Breast epithelium (tissue), 4 donors: ENCODE data around the gene CNTN6. TPM values are rescaled to one million over a fixed set of nuclear protein-coding genes. Genes with fewer than 3 reads are reported as not detected.

ENCODE experiments used
- DNase-seq, 2 donors: peaks; one replicate each; pipeline ENCODE4 v3.0.0-alpha.2; 2019; ENCODE audit warnings: low spot score in 2 of 2
- H3K27ac ChIP-seq, 2 donors: fragments of 200-600 bp; sonication (generic) in 1 of 2; one replicate each; pipeline ENCODE4 v1.5.1; 2016 to 2019; ENCODE audit warnings: mild to moderate bottlenecking in 1 of 2
- H3K27me3 ChIP-seq, 2 donors: fragments of 200-600 bp; sonication (generic) in 1 of 2; one replicate each; pipeline versions ENCODE4 v1.5.1 to v1.6.0; 2017 to 2019; ENCODE audit warnings: control low read depth in 1 of 2, mild to moderate bottlenecking in 1 of 2
- H3K36me3 ChIP-seq: fragments of 200-600 bp; one replicate; pipeline ENCODE4 v1.5.1; 2019
- H3K4me1 ChIP-seq, 2 donors: fragments of 200-600 bp; sonication (generic); one replicate each; pipeline ENCODE4 v1.5.1; 2016 to 2019; ENCODE audit warnings: control low read depth in 1 of 2
- H3K4me3 ChIP-seq, 3 donors: fragments of 200-600 bp; sonication (generic); 1 replicate in 2 of 3; 2 replicates in 1 of 3; pipeline ENCODE4 v1.5.1; 2016 to 2019; ENCODE audit warnings: mild to moderate bottlenecking in 3 of 3, moderate library complexity in 2 of 3
- H3K9me3 ChIP-seq, 2 donors: fragments of 200-600 bp; sonication (generic) in 1 of 2; one replicate each; pipeline ENCODE4 v1.5.1; 2016 to 2019; ENCODE audit warnings: control low read depth in 1 of 2
- POLR2A ChIP-seq: fragments of 450-650 bp; IDR thresholded peaks from one replicate; pipeline ENCODE4 v1.6.1; 2016; ENCODE audit warnings: antibody characterized with exemption, mild to moderate bottlenecking, moderate library complexity
- POLR2AphosphoS5 ChIP-seq, 3 donors: sonication (generic); formaldehyde crosslinking; IDR thresholded peaks; one replicate each; pipeline ENCODE4 v1.6.1; 2017; ENCODE audit warnings: antibody characterized with exemption in 3 of 3
- intact Hi-C: fragments of 100-400 bp; cut with DNase I; formaldehyde crosslinking; loops from one replicate; pipeline ENCODE4 v1.15.1; 2023; ENCODE audit warnings: low total_unique reads
- total RNA-seq, 3 donors: library from RNA; depleted of rRNA; stranded (reverse); fragments of >200 nt; gene quantifications; one replicate each; pipeline ENCODE4 v1.1.0, GENCODE V29; 2016
- TF ChIP-seq, protein P1 (sequence below), 3 donors: fragments of 450-650 bp; IDR thresholded peaks; one replicate each; pipeline ENCODE4 v1.5.1; 2016 to 2017; ENCODE audit warnings: antibody characterized with exemption in 3 of 3, mild to moderate bottlenecking in 3 of 3, moderate library complexity in 3 of 3

CNTN6 gene
- total RNA-seq, 3 donors from 2014 or later: under 0.01 to 0.15 TPM; not detected in 1

DNA sequence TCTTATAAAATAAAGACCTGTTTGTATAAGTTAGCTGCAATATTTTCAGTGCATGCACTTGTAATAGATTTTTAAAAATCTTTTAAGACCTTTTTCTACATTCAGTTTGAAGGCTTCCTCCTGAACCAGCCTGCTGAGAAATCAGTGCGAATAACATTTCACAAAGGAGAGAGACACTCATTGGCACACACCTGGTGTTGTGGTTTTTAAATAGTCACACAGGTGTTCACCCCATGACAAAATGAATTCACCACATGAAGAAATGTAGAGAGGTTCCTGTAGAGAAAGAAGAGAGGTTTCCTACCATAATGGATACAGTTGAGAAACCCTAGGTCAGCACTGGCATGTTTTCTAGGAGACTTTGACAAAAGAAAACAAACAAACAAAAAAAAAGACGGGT, 237.3 kb downstream of the CNTN6 start:
- H3K4me1 ChIP-seq: no peaks in the 10 kb centered on the region
- H3K4me3 ChIP-seq: no peak overlapping the region
- TF ChIP-seq, protein P1, sequence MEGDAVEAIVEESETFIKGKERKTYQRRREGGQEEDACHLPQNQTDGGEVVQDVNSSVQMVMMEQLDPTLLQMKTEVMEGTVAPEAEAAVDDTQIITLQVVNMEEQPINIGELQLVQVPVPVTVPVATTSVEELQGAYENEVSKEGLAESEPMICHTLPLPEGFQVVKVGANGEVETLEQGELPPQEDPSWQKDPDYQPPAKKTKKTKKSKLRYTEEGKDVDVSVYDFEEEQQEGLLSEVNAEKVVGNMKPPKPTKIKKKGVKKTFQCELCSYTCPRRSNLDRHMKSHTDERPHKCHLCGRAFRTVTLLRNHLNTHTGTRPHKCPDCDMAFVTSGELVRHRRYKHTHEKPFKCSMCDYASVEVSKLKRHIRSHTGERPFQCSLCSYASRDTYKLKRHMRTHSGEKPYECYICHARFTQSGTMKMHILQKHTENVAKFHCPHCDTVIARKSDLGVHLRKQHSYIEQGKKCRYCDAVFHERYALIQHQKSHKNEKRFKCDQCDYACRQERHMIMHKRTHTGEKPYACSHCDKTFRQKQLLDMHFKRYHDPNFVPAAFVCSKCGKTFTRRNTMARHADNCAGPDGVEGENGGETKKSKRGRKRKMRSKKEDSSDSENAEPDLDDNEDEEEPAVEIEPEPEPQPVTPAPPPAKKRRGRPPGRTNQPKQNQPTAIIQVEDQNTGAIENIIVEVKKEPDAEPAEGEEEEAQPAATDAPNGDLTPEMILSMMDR (IDR thresholded peaks at IDR 0.05): no peak
- no peak for TF ChIP-seq POLR2AphosphoS5 (IDR thresholded peaks at IDR 0.05)
- no peak for TF ChIP-seq POLR2A
- no peak for DNase-seq
- intact Hi-C loops: loop anchor here (5.0 kb wide), 1 partner anchor 1002 kb away; no protein-coding TSS in a partner anchor
- no peaks in the 10 kb centered on the region for H3K36me3 ChIP-seq
- H3K9me3 ChIP-seq: no peaks in the 10 kb centered on the region
- H3K27me3 ChIP-seq: no peaks in the 10 kb centered on the region
- H3K27ac ChIP-seq: no peak overlapping the region

DNA sequence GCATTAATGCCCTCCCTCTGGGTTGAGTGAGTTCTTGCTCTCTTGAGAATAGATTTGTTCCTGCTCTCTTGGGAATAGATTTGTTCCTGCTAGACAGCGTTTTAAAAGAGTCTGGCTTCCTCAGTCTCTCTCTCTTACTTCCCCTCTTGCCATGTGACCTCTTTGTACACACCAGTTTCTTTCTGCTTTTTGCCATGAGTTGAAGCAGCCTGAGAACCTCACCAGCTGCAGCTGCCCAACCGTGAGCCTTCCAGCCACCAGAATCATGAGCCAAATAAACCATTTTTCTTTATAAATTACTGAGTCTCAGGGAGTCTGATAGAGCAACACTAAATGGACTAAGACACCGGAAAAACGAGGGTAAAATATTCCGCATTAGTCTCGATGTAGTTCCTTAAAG, 253.6 kb downstream of the CNTN6 start:
- DNase-seq: no peak
- no peak overlapping the region for H3K27ac ChIP-seq
- no peaks in the 10 kb centered on the region for H3K27me3 ChIP-seq
- H3K36me3 ChIP-seq: no peaks in the 10 kb centered on the region
- intact Hi-C loops: no loop called here
- H3K4me3 ChIP-seq: no peak overlapping the region
- TF ChIP-seq POLR2AphosphoS5 (IDR thresholded peaks at IDR 0.05) (no peak), POLR2A (no peak)
- TF ChIP-seq, protein P1 (IDR thresholded peaks at IDR 0.05): no peak
- H3K4me1 ChIP-seq: no peaks in the 10 kb centered on the region
- no peaks in the 10 kb centered on the region for H3K9me3 ChIP-seq

DNA sequence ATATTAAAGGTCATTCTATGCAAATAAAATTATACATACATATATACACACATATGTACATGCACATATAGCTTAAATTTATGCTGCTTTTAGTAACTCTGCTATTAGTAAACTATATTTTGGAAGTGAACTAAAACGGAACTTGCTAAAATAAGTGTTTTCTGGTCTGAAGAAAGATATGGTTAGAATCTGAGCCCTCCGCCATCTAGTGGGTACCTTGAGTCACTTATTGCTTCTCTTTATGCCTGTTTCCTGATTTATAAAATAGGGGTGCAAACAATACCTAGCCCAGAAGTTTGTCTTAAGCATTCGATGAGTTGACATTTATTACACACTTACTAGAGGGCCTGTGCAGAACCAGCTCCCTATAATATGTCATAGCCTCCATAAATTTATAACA, 255.7 kb downstream of the CNTN6 start:
- Histone ChIP-seq H3K27ac (no peak overlapping the region), H3K4me1 (no peaks in the 10 kb centered on the region), H3K9me3 (no peaks in the 10 kb centered on the region), H3K36me3 (no peaks in the 10 kb centered on the region), H3K4me3 (no peak overlapping the region), H3K27me3 (no peaks in the 10 kb centered on the region)
- no peak for DNase-seq
- intact Hi-C loops: no loop called here
- TF ChIP-seq POLR2AphosphoS5 (IDR thresholded peaks at IDR 0.05): no peak
- TF ChIP-seq, protein P1 (IDR thresholded peaks at IDR 0.05): no peak
- TF ChIP-seq POLR2A: no peak

DNA sequence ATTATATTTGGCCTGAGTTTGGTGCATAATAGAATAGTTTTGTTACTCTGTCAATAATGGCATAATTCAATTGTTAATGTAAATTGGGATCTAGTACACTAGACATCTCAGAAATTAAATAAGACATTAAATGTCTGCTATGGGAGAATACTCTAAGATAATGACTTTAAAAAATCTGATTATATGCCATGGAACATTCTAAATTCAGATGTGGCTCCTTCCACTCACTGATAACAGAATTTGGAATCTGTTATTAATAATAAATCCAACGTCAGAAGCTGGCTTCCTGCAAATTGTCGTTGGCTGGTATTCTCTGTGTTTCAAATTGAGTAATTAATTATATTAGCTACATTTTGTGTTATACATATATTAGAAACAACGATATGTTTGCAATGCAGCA, 258.1 kb downstream of the CNTN6 start:
- Histone ChIP-seq H3K9me3 (no peaks in the 10 kb centered on the region), H3K4me3 (no peak overlapping the region), H3K4me1 (no peaks in the 10 kb centered on the region), H3K36me3 (no peaks in the 10 kb centered on the region), H3K27me3 (no peaks in the 10 kb centered on the region), H3K27ac (no peak overlapping the region)
- DNase-seq: no peak
- intact Hi-C loops: no loop called here
- TF ChIP-seq POLR2A: no peak
- TF ChIP-seq, protein P1 (IDR thresholded peaks at IDR 0.05): no peak
- no peak for TF ChIP-seq POLR2AphosphoS5 (IDR thresholded peaks at IDR 0.05)

DNA sequence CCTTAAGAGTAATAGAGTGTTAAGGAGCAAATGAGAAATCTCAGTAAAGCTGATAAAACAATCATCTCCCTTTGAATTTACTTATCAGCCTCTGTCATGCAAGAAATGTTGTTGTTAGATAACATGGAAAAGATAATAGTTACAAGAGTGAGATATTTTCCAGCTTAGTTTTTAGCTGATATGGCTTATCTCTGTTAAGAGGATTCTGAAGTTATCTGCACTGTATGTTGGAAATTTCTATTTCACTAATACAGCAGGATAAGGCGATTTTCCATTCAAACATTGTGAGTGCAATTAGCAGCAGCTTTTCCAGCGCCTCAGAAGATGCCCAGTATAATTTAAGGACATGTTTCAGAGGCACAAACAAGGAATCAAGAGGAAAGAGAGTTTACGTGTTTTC, 262.9 kb downstream of the CNTN6 start:
- Histone ChIP-seq H3K27ac (no peak overlapping the region), H3K27me3 (no peaks in the 10 kb centered on the region), H3K9me3 (no peaks in the 10 kb centered on the region), H3K4me3 (no peak overlapping the region), H3K4me1 (no peaks in the 10 kb centered on the region), H3K36me3 (no peaks in the 10 kb centered on the region)
- TF ChIP-seq, protein P1 (IDR thresholded peaks at IDR 0.05): no peak
- TF ChIP-seq POLR2A (no peak), POLR2AphosphoS5 (IDR thresholded peaks at IDR 0.05) (no peak)
- intact Hi-C loops: loop anchor here (5.0 kb wide), 1 partner anchor 1207 kb away; no protein-coding TSS in a partner anchor
- DNase-seq: no peak
